Midbrain (tissue), 1 donor: ENCODE data around the gene LSG1.

Experiments
- DNase-seq: peaks from one replicate; lab custom pipeline; 2025; lab: John Stamatoyannopoulos, UW

LSG1 gene

GRCh38 chr3:194671900-194672808 is at the start of gene LSG1:
TSS of gene LSG1 (minus strand) at chr3:194672191. CDS start at chr3:194672162, 29 bp downstream.
- DNase-seq, result peak; percentile 97

DNA sequence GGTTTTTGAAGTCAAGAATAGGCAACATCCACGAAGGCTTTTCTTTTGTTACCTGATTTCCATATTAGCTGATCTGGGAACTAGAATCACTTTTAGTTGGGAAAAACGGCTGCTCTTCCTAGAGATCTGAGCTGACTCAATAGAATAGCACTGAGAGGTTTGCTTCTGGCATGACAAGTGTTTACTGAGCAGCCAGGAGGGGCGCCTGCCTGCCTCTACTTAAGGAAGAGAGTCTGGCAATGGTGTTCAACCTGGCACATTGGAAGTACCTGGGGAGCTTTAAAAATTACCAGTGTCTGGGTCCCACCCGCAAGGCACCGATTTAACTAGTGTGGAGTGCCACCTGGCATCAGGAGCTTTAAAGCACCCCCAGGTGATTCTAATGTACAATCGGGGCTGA is 48.1 kb upstream of the LSG1 start:
- DNase-seq, result no peak

DNA sequence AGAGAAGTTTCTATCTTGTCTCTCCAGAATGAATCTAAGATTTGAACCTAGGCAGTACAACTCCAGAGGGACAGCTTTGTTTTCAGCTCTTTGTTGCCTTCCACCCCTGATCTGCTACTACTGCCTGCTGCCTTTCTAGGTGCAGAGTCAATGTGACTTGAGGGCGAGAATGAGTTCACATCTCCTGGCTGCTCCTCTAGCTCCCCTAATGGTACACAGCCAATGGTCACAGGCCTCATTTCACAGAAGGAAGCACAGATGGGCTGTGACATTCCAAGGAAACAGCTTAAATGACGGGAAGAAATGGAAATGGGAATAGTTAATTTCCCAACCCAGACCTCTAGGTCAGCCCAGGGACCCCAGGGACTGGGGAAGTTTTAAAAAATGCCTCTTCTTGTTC is 46.1 kb upstream of the LSG1 start:
- DNase-seq, result no peak

DNA sequence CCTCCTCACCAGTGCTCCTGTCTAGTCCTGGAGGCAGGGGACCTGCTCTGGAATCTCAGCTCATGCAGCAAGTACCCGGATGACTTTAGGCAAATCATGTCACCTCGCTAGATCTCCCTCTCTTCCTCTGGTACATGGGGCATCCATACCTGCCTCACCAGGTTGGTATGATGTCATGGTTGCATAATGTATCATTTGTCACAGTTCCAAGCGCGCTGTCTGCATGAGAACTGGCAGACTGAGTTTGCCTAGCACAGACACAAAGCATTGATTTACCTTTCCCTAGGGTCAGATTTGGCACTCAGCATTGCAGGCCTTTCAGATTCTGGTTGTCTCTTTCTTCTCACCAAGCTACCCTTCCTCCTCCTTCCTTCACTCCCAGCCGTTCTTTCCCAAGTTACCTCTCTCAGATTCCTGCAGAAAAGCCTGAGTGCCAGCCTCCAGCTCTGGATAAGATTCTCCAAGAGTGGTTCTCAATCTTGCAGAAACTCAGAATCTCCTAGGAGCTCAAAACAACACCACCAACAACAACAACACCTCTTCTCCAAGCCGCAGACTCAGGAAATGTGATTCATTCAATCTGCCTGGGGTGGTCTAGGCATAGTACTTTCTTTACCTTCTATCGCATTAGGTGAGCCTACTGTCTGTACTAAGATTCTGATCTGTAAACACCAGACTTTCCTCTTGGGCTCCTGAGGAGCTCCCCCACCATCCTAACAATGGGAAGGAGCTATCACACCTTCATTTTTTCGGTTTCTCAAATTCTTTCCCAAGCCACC is 43.2 kb upstream of the LSG1 start:
- DNase-seq, result no peak

DNA sequence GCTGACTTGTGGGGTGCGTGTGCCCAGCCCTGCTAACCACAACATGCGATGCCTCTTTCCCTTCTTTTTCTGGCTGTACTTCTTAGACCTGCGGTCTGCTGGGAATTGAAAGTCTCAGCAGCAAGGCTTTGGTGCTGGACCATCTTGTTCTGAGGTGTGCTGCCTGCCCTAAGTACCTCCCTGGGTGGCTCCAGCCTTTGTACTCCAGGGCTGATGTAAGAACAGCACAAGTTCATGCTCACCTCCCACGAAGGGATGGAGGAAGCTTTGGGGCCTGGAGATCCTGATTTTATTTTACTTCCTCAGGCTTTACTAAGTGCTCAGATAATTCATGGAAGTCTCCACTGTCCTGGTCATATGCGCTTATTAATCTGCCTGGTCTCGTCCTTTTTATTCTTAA is 42.6 kb upstream of the LSG1 start:
- no peak for DNase-seq

DNA sequence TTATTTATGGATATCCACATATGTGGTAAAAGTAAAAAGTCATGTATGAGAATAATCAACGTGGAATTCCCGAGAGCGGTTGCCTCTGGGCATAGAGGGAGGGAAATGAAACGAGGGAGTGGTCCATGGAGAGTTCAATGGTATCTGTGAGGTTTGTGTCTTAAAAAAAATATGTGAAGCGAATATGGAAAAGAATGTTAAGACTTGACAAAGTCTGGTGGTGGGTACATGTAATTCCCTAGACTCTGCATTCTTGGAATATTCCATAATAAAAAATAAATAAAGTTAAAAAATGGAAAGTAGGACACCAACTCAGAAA is 42.1 kb upstream of the LSG1 start:
- no peak for DNase-seq

DNA sequence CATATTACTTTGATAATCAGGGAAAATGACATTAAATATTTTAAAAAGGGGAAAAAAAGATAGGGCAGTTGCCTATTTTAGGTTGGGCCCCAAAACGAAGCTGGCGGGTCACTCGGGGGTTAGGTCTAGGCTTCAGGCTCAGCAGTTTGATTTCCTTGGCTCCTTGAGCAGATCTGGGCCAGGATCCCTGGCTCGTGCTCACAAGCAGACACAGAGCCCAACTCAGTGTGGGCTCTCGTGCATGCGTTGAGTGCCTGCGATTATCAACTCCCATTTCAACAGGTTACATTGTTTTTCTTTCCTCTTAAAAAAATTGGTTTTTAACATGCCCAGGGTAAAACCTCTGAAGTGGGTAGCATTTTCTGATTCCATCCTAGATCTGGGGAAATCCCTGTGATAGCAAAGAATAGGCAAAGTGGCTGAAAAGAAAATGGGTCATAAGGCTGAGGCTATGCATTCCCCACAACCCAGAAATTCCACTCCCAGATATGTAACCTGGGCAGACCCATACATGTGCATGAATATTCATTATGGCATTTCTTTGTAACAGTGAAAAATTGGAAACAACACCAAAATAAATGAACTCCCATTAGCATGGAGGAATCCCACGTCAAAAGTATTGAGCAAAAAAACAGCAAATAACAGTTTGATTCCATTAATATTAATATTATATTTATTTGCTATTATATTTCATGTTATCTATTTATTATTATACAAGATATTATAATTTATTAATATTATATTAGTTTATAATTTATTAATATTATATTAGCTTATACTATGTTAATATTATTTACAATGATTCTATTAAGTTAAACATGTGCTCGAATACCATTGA is 41.5 kb upstream of the LSG1 start:
- DNase-seq, result no peak

DNA sequence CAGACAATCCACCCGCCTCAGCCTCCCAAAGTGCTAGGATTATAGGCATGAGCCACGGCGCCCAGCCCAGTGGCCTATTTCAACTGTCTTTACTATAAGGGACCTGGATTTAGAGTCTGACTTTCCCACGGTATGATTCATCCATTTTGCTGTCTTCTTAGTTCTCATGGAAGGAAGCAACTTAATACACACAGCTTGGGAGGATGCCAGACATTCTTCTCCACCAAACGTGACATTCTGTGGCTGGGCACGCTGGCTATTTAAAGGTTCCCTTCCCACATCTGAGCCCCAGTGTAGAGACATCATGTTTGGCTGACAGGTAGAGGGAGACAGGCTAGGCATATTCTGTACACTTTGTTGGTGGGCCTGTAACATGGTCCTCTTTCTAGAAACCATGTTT is 39.9 kb upstream of the LSG1 start:
- DNase-seq, result no peak

DNA sequence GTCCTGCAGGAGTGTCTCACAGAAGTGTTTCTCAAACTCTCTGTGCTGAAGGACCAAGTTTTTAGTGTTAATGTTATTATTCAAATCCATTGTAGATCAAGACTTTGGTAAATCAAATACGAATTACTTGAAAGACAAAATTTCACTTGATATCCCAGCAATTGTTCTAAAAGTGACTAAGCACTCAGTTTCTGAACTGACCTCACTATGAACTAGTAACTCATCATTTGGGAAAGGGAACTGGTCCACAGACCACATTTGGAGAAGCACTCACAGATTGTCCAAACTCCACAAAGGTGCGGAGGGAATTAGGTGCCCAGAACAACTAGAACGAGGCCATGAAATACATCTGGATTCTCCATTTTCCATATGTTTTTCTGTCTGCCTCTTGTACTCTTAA is 39.3 kb upstream of the LSG1 start:
- no peak for DNase-seq

DNA sequence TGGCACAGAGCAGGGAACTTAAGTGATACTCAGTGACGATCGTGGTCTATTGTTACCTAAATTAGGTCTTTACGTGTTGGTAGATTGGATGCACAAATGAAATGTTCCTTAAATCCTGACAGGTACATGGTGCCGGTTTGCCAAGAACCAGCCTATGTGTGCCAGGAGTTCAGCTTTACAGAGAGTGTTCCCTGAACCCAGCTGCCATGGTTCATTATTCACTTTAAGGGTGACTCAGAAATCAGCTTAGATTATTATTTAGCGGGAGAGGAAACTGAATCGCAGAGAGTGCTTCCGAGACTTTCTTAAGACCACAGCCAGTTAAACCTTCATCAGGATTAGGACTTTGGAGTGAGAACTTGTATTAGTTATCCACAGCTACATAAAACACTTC is 35.2 kb upstream of the LSG1 start:
- no peak for DNase-seq

DNA sequence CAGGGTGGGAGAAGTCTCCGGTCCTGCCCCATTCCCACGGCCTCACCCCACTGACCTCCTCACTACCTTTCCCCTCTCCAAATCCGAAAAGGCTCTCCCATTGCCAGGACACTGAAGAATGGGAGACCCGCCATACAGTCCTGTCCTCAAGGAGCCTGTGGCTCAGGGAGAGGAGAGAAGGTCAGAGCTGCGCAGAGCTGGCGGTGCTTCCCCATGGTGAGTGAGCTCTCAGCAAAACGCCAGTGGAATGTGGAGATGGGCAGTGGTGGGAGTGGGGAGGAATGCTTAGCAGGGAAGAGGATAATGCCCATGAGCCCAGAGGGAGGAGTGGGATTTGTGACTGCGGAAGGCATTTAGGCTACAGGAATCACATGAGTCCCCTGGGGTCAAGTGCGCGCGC is 33.8 kb upstream of the LSG1 start:
- DNase-seq, result no peak

DNA sequence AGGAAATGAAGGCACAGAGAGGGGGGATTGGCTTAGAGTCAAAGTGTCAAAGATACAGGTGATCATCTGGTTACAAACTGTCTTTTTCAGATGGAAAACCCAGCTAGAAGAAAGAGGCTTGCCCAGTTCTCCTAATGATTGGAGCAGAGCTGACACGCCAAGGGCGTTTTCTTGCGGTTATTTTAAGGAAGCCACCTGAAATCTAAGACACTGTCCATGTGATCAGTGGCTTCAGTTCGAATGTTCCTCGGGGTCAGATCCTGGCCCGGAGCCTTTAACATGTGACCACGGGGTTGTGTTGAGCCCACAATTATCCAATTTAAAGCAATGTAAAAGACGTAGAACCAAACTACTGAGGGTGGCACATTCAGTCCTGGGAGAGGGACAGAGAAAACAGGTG is 33.2 kb upstream of the LSG1 start:
- DNase-seq, result no peak

DNA sequence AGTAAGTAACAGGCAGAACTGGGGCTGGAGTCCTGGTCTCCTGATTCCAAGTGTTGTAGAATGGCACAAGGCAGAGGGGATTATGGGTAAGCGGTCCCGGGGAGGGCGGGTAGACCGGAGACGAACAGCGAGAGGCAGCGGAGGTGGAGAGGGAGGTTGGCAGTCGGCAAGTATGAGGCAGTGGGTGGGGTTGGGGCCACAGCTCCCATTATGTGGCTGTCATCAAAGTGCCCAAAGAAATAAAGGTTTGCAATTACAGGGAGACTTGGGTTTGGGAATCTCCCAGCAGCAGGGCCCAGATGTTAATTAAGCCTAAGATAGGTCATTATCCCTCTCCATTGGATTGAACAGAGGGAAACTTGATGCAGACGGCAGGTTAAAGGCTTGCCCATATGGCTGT is 30.6 kb upstream of the LSG1 start:
- DNase-seq, result no peak

DNA sequence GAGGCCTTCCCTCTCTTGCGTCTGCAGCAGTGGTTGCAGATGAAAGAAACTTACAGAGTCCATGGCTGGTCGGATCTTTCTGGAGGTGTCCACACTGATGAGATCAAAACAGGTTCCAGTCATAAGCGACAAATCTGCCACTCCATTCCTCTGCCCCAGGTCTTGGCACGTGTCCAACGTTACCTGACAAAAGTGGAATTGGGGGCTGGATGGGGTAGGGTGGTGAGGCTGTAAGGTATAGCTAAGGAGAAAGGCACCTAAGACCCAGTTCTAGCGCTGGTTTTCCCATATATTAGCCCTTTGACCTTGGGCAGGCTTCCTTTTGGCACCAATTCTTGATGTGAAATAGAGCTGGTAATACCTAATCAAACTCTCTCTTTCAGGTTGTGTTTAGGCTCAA is 24.7 kb upstream of the LSG1 start:
- no peak for DNase-seq

DNA sequence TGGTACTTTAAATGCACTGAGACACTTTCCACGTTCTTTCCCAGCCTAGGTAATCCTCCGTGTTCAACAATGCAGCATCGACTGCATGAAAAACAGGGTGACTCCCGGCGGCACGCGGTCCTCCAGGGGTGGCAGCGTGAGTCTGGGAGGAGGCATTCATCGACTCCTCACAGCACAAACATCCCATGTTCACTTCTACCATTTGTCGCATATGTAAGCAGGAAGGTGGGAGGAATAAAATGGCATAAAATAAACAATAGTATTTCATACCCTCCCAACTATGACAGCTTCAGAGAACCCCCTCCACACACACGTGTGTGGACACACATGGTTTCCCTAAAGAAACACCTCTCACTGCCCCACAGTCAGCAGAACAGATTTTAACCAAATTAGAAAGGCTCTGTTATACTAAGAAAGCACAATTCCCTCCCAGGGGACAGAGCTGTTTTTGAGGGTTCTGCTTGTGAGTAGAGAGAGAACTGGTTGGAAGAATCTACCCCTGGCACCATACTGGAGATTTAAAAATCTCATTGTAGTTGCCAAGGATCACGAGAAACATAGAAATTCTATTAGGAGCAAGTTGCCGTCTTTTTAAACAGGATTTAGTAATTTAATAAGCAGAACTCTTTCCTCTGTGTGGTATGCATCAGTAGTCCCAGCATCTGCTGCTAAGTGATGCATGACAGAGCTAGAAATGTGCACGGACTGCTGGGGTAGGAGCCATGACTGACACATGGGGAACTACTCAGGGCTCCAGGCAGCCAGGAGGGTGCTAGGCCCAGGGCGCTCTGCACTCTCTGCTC is 19.7 kb upstream of the LSG1 start:
- DNase-seq, result no peak

GRCh38 chr3:194690501-194691372 is 18.7 kb upstream of the LSG1 start:
- DNase-seq, result no peak

DNA sequence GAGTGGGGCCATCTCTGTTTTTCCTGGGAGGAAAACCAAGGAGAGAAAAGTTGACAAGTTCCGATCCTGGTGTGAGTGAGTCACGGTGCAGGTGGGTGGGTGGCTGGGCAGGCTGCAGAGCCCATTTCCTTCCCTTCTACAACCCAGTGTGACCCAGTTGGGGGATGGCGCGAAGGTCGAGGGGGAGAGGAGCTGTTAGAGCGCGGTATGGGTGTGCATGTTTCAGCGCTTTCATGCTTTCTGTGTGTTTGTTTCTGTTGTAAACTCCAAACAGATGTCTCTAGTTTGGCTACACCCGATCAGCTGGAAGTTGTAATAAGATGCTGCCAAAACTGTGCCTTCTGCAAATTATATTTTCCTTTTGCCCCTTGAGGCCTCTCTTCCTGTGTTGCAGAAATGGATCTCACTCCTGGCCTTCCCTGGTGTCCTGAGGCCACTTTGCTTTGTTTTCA is 17.5 kb upstream of the LSG1 start:
- DNase-seq, result no peak

- no peak for DNase-seq
Observed at GRCh38 chr3:194688946-194689345, 17.0 kb upstream of the LSG1 start.

DNA sequence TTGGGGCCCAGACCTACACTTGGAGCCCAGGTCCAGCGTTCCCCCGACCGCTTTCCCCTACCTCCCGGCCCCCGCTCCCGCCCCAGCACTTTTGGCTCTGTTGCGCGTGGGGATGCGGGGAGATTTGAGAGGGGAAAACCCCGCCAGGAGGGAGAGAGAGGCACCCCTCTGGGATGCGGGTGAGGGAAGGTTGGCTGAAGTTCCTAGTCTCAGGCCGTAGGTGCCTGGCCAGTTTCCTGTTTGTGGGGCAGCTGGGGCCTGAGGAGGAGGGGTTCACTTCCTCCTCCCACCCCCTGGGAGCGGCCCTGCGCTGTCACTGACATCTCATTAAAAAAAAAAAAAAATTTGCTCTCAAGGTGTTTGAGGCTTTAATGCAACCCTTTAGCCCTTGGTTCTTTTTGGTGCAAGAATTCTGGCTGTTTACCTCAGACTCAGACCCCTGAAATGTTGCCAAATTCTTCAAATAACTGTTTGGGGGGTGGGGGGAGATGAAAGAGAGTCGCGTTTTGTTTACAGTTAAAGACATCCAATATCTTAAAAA is 16.3 kb upstream of the LSG1 start:
- no peak for DNase-seq

GRCh38 chr3:194687638-194688199 is 15.7 kb upstream of the LSG1 start:
- DNase-seq, result peak; percentile 7
